ENCODE data around the gene TMPRSS11A.

TMPRSS11A gene

GRCh38 chr4:67935888-67936287, 27.4 kb downstream of the TMPRSS11A start:
- Histone ChIP-seq H3K9me3 (no peaks in the 10 kb centered on the region), H3K36me3 (no peaks in the 10 kb centered on the region), H3K4me1 (ENCODE audit: control insufficient read depth in 1 of 2, insufficient read depth in 1 of 2, low read depth in 1 of 2, low read length in 1 of 2) (no peaks in the 10 kb centered on the region), H3K27me3 (no peaks in the 10 kb centered on the region), H3K27ac (no peak overlapping the region), H3K4me3 (ENCODE audit: low read depth in 1 of 2, low read length in 1 of 2) (no peak overlapping the region)
- no peak for TF ChIP-seq CTCF (IDR thresholded peaks at IDR 0.05)

DNA sequence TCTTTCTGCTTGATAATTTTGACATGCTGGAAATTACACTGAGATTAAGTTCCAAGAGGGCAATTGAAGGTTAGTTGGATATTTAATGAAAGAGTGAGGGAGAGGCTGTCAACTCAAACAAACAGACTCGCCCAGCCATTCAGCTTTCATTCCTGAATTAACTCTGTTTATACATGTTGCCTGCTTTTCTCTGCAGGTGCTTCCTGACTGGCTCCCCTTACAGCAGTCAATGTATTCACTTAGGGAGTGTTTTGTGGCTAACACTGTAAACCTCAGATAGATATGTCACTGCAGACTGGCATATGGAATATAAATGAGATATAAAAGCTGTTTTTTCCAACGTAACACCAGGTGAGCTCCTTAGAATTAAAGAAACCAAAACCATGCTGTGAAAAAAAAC, 28.7 kb downstream of the TMPRSS11A start:
- Histone ChIP-seq H3K36me3 (no peaks in the 10 kb centered on the region), H3K27me3 (no peaks in the 10 kb centered on the region), H3K4me3 (ENCODE audit: low read depth in 1 of 2, low read length in 1 of 2) (no peak overlapping the region), H3K27ac (no peak overlapping the region), H3K4me1 (ENCODE audit: control insufficient read depth in 1 of 2, insufficient read depth in 1 of 2, low read depth in 1 of 2, low read length in 1 of 2) (no peaks in the 10 kb centered on the region), H3K9me3 (no peaks in the 10 kb centered on the region)
- no peak for TF ChIP-seq CTCF (IDR thresholded peaks at IDR 0.05)

DNA sequence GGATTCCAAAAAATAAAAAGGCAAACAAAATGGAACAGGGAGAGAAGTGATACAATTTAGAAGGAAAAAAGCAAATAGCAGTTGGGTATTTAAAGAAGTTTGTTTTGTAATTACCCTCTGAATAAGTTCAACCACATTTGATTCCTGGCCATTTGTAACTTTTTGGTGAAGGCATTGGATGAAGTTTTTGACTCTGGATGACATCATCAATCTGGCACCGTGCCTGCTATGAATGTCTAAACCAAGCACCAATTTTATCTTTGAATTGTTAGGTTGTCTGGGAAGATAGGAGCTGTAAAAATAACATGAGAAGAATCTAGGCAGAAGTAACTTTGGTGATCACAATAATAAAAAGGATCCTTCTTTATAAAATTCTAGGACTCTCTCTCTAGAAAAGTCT, 29.5 kb downstream of the TMPRSS11A start:
- Histone ChIP-seq H3K27me3 (no peaks in the 10 kb centered on the region), H3K4me3 (ENCODE audit: low read depth in 1 of 2, low read length in 1 of 2) (no peak overlapping the region), H3K27ac (no peak overlapping the region), H3K9me3 (no peaks in the 10 kb centered on the region), H3K36me3 (no peaks in the 10 kb centered on the region), H3K4me1 (ENCODE audit: control insufficient read depth in 1 of 2, insufficient read depth in 1 of 2, low read depth in 1 of 2, low read length in 1 of 2) (no peaks in the 10 kb centered on the region)
- TF ChIP-seq CTCF (IDR thresholded peaks at IDR 0.05) = no peak

DNA sequence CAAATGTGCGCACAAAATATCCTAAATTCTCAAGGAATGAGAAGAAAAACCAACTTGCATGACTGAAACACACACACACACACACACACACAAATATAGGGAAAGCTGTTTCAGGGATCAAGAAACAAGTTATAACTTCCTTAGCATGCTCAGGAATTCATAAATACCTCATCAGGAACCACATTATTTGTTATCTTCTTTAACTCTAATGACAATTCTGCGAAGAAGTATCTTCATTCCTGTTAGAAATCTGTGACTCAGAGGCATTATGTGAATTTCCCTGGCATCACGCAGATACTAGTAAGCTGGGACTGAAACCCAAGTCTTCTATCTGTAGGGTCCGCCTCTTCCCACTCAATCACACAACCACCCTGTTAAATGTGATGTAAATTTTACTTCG, 30.3 kb downstream of the TMPRSS11A start:
- Histone ChIP-seq H3K4me1 (ENCODE audit: control insufficient read depth in 1 of 2, insufficient read depth in 1 of 2, low read depth in 1 of 2, low read length in 1 of 2) (no peaks in the 10 kb centered on the region), H3K27ac (no peak overlapping the region), H3K4me3 (ENCODE audit: low read depth in 1 of 2, low read length in 1 of 2) (no peak overlapping the region), H3K36me3 (no peaks in the 10 kb centered on the region), H3K27me3 (no peaks in the 10 kb centered on the region), H3K9me3 (no peaks in the 10 kb centered on the region)
- no peak for TF ChIP-seq CTCF (IDR thresholded peaks at IDR 0.05)

DNA sequence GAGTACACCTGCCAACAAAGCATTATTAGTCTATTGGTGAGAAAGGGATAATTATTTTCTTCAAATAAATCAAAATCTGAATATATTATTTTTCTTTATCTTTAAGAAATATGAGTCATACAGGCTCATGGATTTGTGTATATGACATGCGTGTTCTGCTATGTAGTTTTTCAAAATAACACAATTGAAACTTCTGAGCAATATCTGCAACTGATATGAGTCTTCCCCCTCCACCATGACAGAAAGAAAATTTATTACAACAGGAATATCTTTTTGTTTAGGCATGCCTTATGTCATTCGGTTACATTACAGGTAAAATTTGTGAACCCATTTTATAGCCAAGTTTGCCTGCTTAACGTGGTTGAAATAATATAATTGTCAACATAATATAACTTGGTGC, 32.0 kb downstream of the TMPRSS11A start:
- Histone ChIP-seq H3K4me1 (ENCODE audit: control insufficient read depth in 1 of 2, insufficient read depth in 1 of 2, low read depth in 1 of 2, low read length in 1 of 2) (no peaks in the 10 kb centered on the region), H3K36me3 (no peaks in the 10 kb centered on the region), H3K27ac (no peak overlapping the region), H3K4me3 (ENCODE audit: low read depth in 1 of 2, low read length in 1 of 2) (no peak overlapping the region), H3K27me3 (no peaks in the 10 kb centered on the region), H3K9me3 (no peaks in the 10 kb centered on the region)
- no peak for TF ChIP-seq CTCF (IDR thresholded peaks at IDR 0.05)

GRCh38 chr4:67929426-67929825, 33.9 kb downstream of the TMPRSS11A start:
- H3K9me3 ChIP-seq = no peaks in the 10 kb centered on the region
- no peaks in the 10 kb centered on the region for H3K36me3 ChIP-seq
- no peaks in the 10 kb centered on the region for H3K4me1 ChIP-seq (ENCODE audit: control insufficient read depth in 1 of 2, insufficient read depth in 1 of 2, low read depth in 1 of 2, low read length in 1 of 2)
- no peak overlapping the region for H3K4me3 ChIP-seq (ENCODE audit: low read depth in 1 of 2, low read length in 1 of 2)
- no peaks in the 10 kb centered on the region for H3K27me3 ChIP-seq
- no peak for TF ChIP-seq CTCF (IDR thresholded peaks at IDR 0.05)
- H3K27ac ChIP-seq = no peak overlapping the region
